Measurements from ENCODE around the gene MAZ.
A peak's percentile ranks its signal among the peaks of the same experiment; 100 is the strongest.
"Not testable (repeated sequence)": the region's sequence is repeated elsewhere in the genome, so short reads cannot be mapped to it uniquely, and the experiment has no call there.

MAZ gene

GRCh38 chr16:29806099-29806579 is at the start of gene MAZ:
Gene MAZ, plus strand, starts transcription at chr16:29806529. Its CDS starts 173 bp downstream, at chr16:29806702.
- DNase-seq = peak; percentile 99

- no peak for DNase-seq
Observed at GRCh38 chr16:29756654-29757053, 49.7 kb upstream of the MAZ start.

- DNase-seq = not testable (repeated sequence)
Observed at GRCh38 chr16:29757086-29757485, 49.2 kb upstream of the MAZ start.

GRCh38 chr16:29757950-29758466 is 48.3 kb upstream of the MAZ start:
- DNase-seq = no peak

GRCh38 chr16:29760567-29761279 is 45.6 kb upstream of the MAZ start:
- DNase-seq = peak; percentile 78

GRCh38 chr16:29761280-29761651 is 45.1 kb upstream of the MAZ start:
- not testable (repeated sequence) for DNase-seq

- no peak for DNase-seq
Observed at GRCh38 chr16:29761882-29762281, 44.4 kb upstream of the MAZ start.

GRCh38 chr16:29763326-29763725 is 43.0 kb upstream of the MAZ start:
- no peak for DNase-seq

GRCh38 chr16:29765167-29766032 is 40.9 kb upstream of the MAZ start:
- DNase-seq = peak; percentile 97

GRCh38 chr16:29766571-29766970 is 39.8 kb upstream of the MAZ start:
- DNase-seq = no peak

GRCh38 chr16:29767062-29767461 is 39.3 kb upstream of the MAZ start:
- peak; percentile 21 for DNase-seq

GRCh38 chr16:29769507-29769906 is 36.8 kb upstream of the MAZ start:
- no peak for DNase-seq

- peak; percentile 99 for DNase-seq
Observed at GRCh38 chr16:29770250-29770929, 35.9 kb upstream of the MAZ start.

- DNase-seq = not testable (repeated sequence)
Observed at GRCh38 chr16:29772330-29772729, 34.0 kb upstream of the MAZ start.

GRCh38 chr16:29774730-29775129 is 31.6 kb upstream of the MAZ start:
- DNase-seq = no peak

GRCh38 chr16:29775742-29776408 is 30.5 kb upstream of the MAZ start:
- peak; percentile 86 for DNase-seq

- DNase-seq = peak; percentile 46
Observed at GRCh38 chr16:29777576-29778350, 28.6 kb upstream of the MAZ start, which contains the start of gene ZG16. Gene ZG16, plus strand, starts transcription at chr16:29778256. Its CDS starts 1,011 bp downstream, at chr16:29779267.

- peak; percentile 46 for DNase-seq
Observed at GRCh38 chr16:29779474-29779873, 26.9 kb upstream of the MAZ start.

- not testable (repeated sequence) for DNase-seq
Observed at GRCh38 chr16:29783094-29783953, 23.0 kb upstream of the MAZ start.

GRCh38 chr16:29784157-29784556 is 22.2 kb upstream of the MAZ start:
- DNase-seq = no peak
